IMR-90 (cell line): Measurements from ENCODE around the gene PRL. TPM values are rescaled to one million over a fixed set of nuclear protein-coding genes. Genes with fewer than 3 reads are reported as not detected.

Source experiments
- ATAC-seq: fragments of 200-7000 bp; cut with Tn5 transposase; 2 replicates; pipeline ENCODE4 v1.9.1; 2020; ENCODE audit warnings: low read depth, mild to moderate bottlenecking, moderate library complexity
- BruUV-seq: library from RNA; stranded (reverse); fragments of 400-500 nt; replicated peaks from 2 replicates; lab custom pipeline; 2021; lab: Mats Ljungman, UMichigan
- CTCF ChIA-PET: fragments of 300-600 bp; formaldehyde crosslinking; extraction: SDS; loops from one replicate; lab custom pipeline; 2021; ENCODE audit warnings: antibody characterized with exemption; lab: Yijun Ruan, JAX
- POLR2A ChIA-PET: fragments of 300-600 bp; sonication (Branson Sonifier 250); formaldehyde crosslinking; loops from one replicate; lab custom pipeline; 2022; ENCODE audit warnings: antibody characterized with exemption; ENCODE audit not compliant: unreplicated experiment; lab: Charles Lee
- DNase-seq: peaks from one replicate; pipeline ENCODE4 v3.0.0; 2013
- H2AFZ ChIP-seq: replicated peaks from 2 replicates; pipeline ENCODE3; 2013; ENCODE audit warnings: low read length, mild to moderate bottlenecking; ENCODE audit not compliant: poor library complexity
- H2AK5ac ChIP-seq: 2 replicates; pipeline ENCODE4 v1.6.1; 2013; ENCODE audit warnings: low read depth, low read length, inconsistent platforms
- H2AK9ac ChIP-seq: replicated peaks from 2 replicates; pipeline ENCODE3; 2013; ENCODE audit warnings: mild to moderate bottlenecking, low read depth, low read length, moderate library complexity; ENCODE audit not compliant: poor library complexity
- H2BK120ac ChIP-seq: 2 replicates; pipeline ENCODE4 v1.6.1; 2013; ENCODE audit warnings: low read depth, low read length, inconsistent platforms
- H2BK15ac ChIP-seq: 3 replicates; pipeline ENCODE4 v1.6.1; 2013; ENCODE audit warnings: low read depth, low read length, inconsistent platforms
- H2BK20ac ChIP-seq: 2 replicates; pipeline ENCODE4 v1.6.1; 2013; ENCODE audit warnings: low read depth, mild to moderate bottlenecking, inconsistent platforms, low read length, moderate library complexity
- H2BK5ac ChIP-seq: 2 replicates; pipeline ENCODE4 v1.6.1; 2013; ENCODE audit warnings: mild to moderate bottlenecking, low read depth, low read length, inconsistent platforms; ENCODE audit not compliant: poor library complexity, severe bottlenecking
- H3K14ac ChIP-seq: replicated peaks from 2 replicates; pipeline ENCODE4 v1.6.1; 2013; ENCODE audit warnings: low read depth, low read length, inconsistent platforms
- H3K18ac ChIP-seq: 2 replicates; pipeline ENCODE4 v1.6.1; 2013; ENCODE audit warnings: low read depth, low read length, control low read depth
- H3K23ac ChIP-seq: 2 replicates; pipeline ENCODE4 v1.6.1; 2013; ENCODE audit warnings: low read depth, low read length, inconsistent platforms
- H3K27ac ChIP-seq: 2 replicates; pipeline ENCODE4 v1.5.1; 2013; ENCODE audit warnings: mild to moderate bottlenecking, control low read depth, low read length; ENCODE audit not compliant: insufficient read depth
- H3K27me3 ChIP-seq: 2 replicates; pipeline ENCODE4 v1.6.1; 2013; ENCODE audit warnings: low read length; ENCODE audit not compliant: control insufficient read depth, insufficient read depth
- H3K36me3 ChIP-seq: 2 replicates; pipeline ENCODE4 v1.6.1; 2013; ENCODE audit warnings: low read length, mixed read lengths; ENCODE audit not compliant: control insufficient read depth, insufficient read depth
- H3K4ac ChIP-seq: 2 replicates; pipeline ENCODE4 v1.6.1; 2013; ENCODE audit warnings: low read depth, low read length, inconsistent platforms
- H3K4me1 ChIP-seq: 2 replicates; pipeline ENCODE4 v1.6.1; 2013; ENCODE audit warnings: low read length, mixed read lengths; ENCODE audit not compliant: control insufficient read depth, insufficient read depth
- H3K4me2 ChIP-seq: 2 replicates; pipeline ENCODE4 v1.6.1; 2013; ENCODE audit warnings: low read depth, mild to moderate bottlenecking, control low read depth, low read length, moderate library complexity
- H3K4me3 ChIP-seq: 2 replicates; pipeline ENCODE4 v1.5.1; 2013; ENCODE audit warnings: low read depth, mild to moderate bottlenecking, control low read depth, low read length, moderate library complexity; ENCODE audit not compliant: insufficient read depth
- H3K56ac ChIP-seq: 2 replicates; pipeline ENCODE4 v1.6.1; 2013; ENCODE audit warnings: low read length, inconsistent platforms; ENCODE audit not compliant: insufficient read depth; ENCODE audit errors: extremely low read depth
- H3K79me1 ChIP-seq, 2 experiments: 2 replicates each; pipeline ENCODE4 v1.6.1; 2013; ENCODE audit warnings: low read length in 2 of 2, inconsistent platforms in 1 of 2, low read depth in 1 of 2
- H3K9ac ChIP-seq: 2 replicates; pipeline ENCODE4 v1.6.1; 2013; ENCODE audit warnings: low read depth, low read length, control low read depth
- H3K9me1 ChIP-seq: 2 replicates; pipeline ENCODE4 v1.6.1; 2013; ENCODE audit warnings: low read length, inconsistent platforms; ENCODE audit not compliant: insufficient read depth
- H3K9me3 ChIP-seq: 2 replicates; pipeline ENCODE4 v1.6.1; 2013; ENCODE audit warnings: low read length; ENCODE audit not compliant: control insufficient read depth, insufficient read depth
- H4K20me1 ChIP-seq: 2 replicates; pipeline ENCODE4 v1.6.1; 2013; ENCODE audit warnings: low read length, inconsistent platforms; ENCODE audit not compliant: insufficient read depth
- H4K5ac ChIP-seq: 2 replicates; pipeline ENCODE4 v1.6.1; 2013; ENCODE audit warnings: mild to moderate bottlenecking, low read depth, low read length, control low read depth
- H4K8ac ChIP-seq, 2 experiments: 2 replicates each; pipeline ENCODE4 v1.6.1; 2013; ENCODE audit warnings: low read depth in 2 of 2, low read length in 2 of 2, control low read depth in 1 of 2, inconsistent platforms in 1 of 2
- H4K91ac ChIP-seq: 2 replicates; pipeline ENCODE4 v1.6.1; 2013; ENCODE audit warnings: low read depth, low read length, inconsistent platforms; ENCODE audit not compliant: insufficient read depth
- BHLHE40 ChIP-seq: fragments of 150-350 bp; IDR thresholded peaks from 2 replicates; pipeline ENCODE4 v1.6.1; 2016; ENCODE audit warnings: mild to moderate bottlenecking, low read depth, low read length
- CEBPB ChIP-seq: IDR thresholded peaks from 2 replicates; pipeline ENCODE4 v1.6.1; 2012; ENCODE audit warnings: low read depth, low read length, improper control_type of control experiment
- FOS ChIP-seq: fragments of 150-350 bp; IDR thresholded peaks from 2 replicates; pipeline ENCODE4 v1.6.1; 2016; ENCODE audit warnings: low read depth, low read length
- WGBS, 2 experiments: methylation state at CpG; one replicate each; pipeline versions ENCODE4 v1.1.5 to v1.1.7; 2013; ENCODE audit warnings: missing lambda C conversion rate in 2 of 2; ENCODE audit not compliant: insufficient read length in 1 of 2; ENCODE audit errors: extremely low coverage in 2 of 2; 5-methylcytosine and 5-hydroxymethylcytosine counted together
- dilution Hi-C: fragments of 300-500 bp; cut with HindIII; formaldehyde crosslinking; loops from one replicate; pipeline ENCODE4 v1.14.3; 2018; ENCODE audit warnings: low sequenced_read_pairs; ENCODE audit not compliant: unreplicated experiment
- in situ Hi-C: fragments of 300-500 bp; cut with MboI; formaldehyde crosslinking; loops from 3 replicates; pipeline ENCODE4 v1.14.3; 2019; ENCODE audit warnings: low sequenced_read_pairs, inconsistent platforms, mixed read lengths
- intact Hi-C: fragments of 100-400 bp; cut with micrococcal nuclease; formaldehyde crosslinking; loops from 2 replicates; pipeline ENCODE4 v1.10.0; 2022
- polyA plus RNA-seq, 3 experiments: library from polyadenylated mRNA; depleted of rRNA; stranded (reverse); fragments of >200 nt; gene quantifications; 2 replicates each; pipeline ENCODE4 v1.2.3, GENCODE V29; 2012; ENCODE audit warnings: low replicate concordance in 1 of 3
- total RNA-seq: library from RNA; depleted of rRNA; stranded (reverse); fragments of >200 nt; gene quantifications from 2 replicates; pipeline ENCODE4 v1.2.3, GENCODE V29; 2012
- TF ChIP-seq, protein P1 (sequence below): fragments of 150-350 bp; IDR thresholded peaks from 2 replicates; pipeline ENCODE4 v1.6.1; 2017; ENCODE audit warnings: mild to moderate bottlenecking, antibody characterized with exemption, low read length, low read depth

The PRL gene
- total and polyA plus RNA-seq, 2 of the 4 experiments (the other 2 are of a cell fraction): not detected

GRCh38 chr6:22298475-22298890 lies 1.6 kb upstream of the PRL start:
- intact Hi-C loops: no loop called here
- BruUV-seq: no TSS peak
- no peaks in the 10 kb centered on the region for H3K9me3 ChIP-seq
- WGBS, 2 experiments: no CpG with 5 or more reads among the region's 1 CpG
- no peaks in the 10 kb centered on the region for H3K9me1 ChIP-seq
- CTCF ChIA-PET: no interaction called here
- TF ChIP-seq CEBPB: peak; percentile 65
- no peak for TF ChIP-seq BHLHE40
- no peak for TF ChIP-seq FOS
- TF ChIP-seq, protein P1, sequence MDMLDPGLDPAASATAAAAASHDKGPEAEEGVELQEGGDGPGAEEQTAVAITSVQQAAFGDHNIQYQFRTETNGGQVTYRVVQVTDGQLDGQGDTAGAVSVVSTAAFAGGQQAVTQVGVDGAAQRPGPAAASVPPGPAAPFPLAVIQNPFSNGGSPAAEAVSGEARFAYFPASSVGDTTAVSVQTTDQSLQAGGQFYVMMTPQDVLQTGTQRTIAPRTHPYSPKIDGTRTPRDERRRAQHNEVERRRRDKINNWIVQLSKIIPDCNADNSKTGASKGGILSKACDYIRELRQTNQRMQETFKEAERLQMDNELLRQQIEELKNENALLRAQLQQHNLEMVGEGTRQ: no peak
- no peaks in the 10 kb centered on the region for H3K4me1 ChIP-seq
- no peak overlapping the region for H3K4me3 ChIP-seq
- H3K56ac ChIP-seq: no peak overlapping the region
- no peak overlapping the region for H3K9ac ChIP-seq
- no peak overlapping the region for H3K27ac ChIP-seq
- H3K23ac ChIP-seq: no peak overlapping the region
- H3K14ac ChIP-seq: no peak overlapping the region
- H3K18ac ChIP-seq: no peak overlapping the region
- dilution Hi-C loops: no loop called here
- POLR2A ChIA-PET: no interaction called here
- no peak overlapping the region for H2BK5ac ChIP-seq
- H2AFZ ChIP-seq: no peak overlapping the region
- ATAC-seq (peak; percentile 84), DNase-seq (peak; percentile 62)
- no peak overlapping the region for H4K91ac ChIP-seq
- H3K4me2 ChIP-seq: no peak overlapping the region; the same call in 1 of the 2 replicates
- H3K36me3 ChIP-seq: no peaks in the 10 kb centered on the region
- H3K79me1 ChIP-seq: no peaks in the 10 kb centered on the region
- no peak overlapping the region for H2AK5ac ChIP-seq
- no peak overlapping the region for H4K8ac ChIP-seq
- no peak overlapping the region for H2BK20ac ChIP-seq
- no peak overlapping the region for H2AK9ac ChIP-seq
- H2BK15ac ChIP-seq: no peak overlapping the region
- H3K4ac ChIP-seq: no peak overlapping the region
- no peak overlapping the region for H4K5ac ChIP-seq
- no peaks in the 10 kb centered on the region for H4K20me1 ChIP-seq
- H3K27me3 ChIP-seq: no peaks in the 10 kb centered on the region
- in situ Hi-C loops: no loop called here
- H2BK120ac ChIP-seq: no peak overlapping the region
